ENCODE data around the gene CBX8.

CBX8 gene

GRCh38 chr17:79750650-79751545 lies 46.0 kb downstream of the CBX8 start:
- no peak for DNase-seq (ENCODE audit: low read depth)

- DNase-seq (ENCODE audit: low read depth), result no peak
These were observed 46.9 kb downstream of the CBX8 start for GRCh38 chr17:79749958-79750357.

GRCh38 chr17:79749156-79749815 lies 47.6 kb downstream of the CBX8 start:
- no peak for DNase-seq (ENCODE audit: low read depth)

GRCh38 chr17:79748295-79749099 lies 48.4 kb downstream of the CBX8 start:
- DNase-seq (ENCODE audit: low read depth), result no peak

GRCh38 chr17:79747508-79748294 lies 49.2 kb downstream of the CBX8 start:
- no peak for DNase-seq (ENCODE audit: low read depth)

- DNase-seq (ENCODE audit: low read depth), result no peak
These were observed 49.9 kb downstream of the CBX8 start for GRCh38 chr17:79746889-79747507.

GRCh38 chr17:79745641-79746105 lies 51.2 kb downstream of the CBX8 start:
- no peak for DNase-seq (ENCODE audit: low read depth)

- no peak for DNase-seq (ENCODE audit: low read depth)
These were observed 53.3 kb downstream of the CBX8 start for GRCh38 chr17:79743614-79744013.

- no peak for DNase-seq (ENCODE audit: low read depth)
These were observed 53.9 kb downstream of the CBX8 start for GRCh38 chr17:79742951-79743476.

- DNase-seq (ENCODE audit: low read depth), result no peak
These were observed 54.3 kb downstream of the CBX8 start for GRCh38 chr17:79742589-79742918.

Measured in stimulated activated CD8-positive, alpha-beta memory T cell treated with anti-CD3 and anti-CD28 coated beads, Interleukin-15, amount 100 ng/mL, for 1 hour (primary cell).